ENCODE results near the gene CCDC85C.

DNA sequence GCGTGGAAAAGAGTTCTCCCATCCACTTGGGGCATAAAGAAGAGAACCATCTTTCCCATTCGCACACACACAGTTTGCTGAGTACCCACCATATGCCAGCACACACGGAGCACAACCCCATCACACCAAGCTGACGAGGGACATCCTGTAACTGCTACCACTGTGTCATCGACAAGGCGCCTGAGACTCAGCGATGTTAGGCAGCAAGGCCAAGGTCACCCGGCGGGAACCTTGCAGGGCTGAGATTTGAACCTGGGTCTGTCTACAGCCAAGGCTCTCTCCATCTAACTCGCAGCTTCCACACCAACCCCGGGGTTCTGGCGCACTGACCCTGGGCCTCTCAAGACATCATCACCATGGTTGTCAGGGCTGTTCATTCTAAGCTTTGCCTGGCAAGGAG lies 60.0 kb downstream of the CCDC85C start:
- TF ChIP-seq POLR2A (IDR thresholded peaks at IDR 0.05): no peak
- TF ChIP-seq, protein P1, sequence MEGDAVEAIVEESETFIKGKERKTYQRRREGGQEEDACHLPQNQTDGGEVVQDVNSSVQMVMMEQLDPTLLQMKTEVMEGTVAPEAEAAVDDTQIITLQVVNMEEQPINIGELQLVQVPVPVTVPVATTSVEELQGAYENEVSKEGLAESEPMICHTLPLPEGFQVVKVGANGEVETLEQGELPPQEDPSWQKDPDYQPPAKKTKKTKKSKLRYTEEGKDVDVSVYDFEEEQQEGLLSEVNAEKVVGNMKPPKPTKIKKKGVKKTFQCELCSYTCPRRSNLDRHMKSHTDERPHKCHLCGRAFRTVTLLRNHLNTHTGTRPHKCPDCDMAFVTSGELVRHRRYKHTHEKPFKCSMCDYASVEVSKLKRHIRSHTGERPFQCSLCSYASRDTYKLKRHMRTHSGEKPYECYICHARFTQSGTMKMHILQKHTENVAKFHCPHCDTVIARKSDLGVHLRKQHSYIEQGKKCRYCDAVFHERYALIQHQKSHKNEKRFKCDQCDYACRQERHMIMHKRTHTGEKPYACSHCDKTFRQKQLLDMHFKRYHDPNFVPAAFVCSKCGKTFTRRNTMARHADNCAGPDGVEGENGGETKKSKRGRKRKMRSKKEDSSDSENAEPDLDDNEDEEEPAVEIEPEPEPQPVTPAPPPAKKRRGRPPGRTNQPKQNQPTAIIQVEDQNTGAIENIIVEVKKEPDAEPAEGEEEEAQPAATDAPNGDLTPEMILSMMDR (IDR thresholded peaks at IDR 0.05): no peak
